NCI-H526 (cell line): ENCODE measurements around the gene ADSL.
"Not testable (repeated sequence)": the region's sequence is repeated elsewhere in the genome, so short reads cannot be mapped to it uniquely, and the experiment has no call there.

Experiments used
- DNase-seq, 2 experiments: peaks; one replicate each; lab custom pipeline; 2025; lab: John Stamatoyannopoulos, UW

Gene ADSL

DNA sequence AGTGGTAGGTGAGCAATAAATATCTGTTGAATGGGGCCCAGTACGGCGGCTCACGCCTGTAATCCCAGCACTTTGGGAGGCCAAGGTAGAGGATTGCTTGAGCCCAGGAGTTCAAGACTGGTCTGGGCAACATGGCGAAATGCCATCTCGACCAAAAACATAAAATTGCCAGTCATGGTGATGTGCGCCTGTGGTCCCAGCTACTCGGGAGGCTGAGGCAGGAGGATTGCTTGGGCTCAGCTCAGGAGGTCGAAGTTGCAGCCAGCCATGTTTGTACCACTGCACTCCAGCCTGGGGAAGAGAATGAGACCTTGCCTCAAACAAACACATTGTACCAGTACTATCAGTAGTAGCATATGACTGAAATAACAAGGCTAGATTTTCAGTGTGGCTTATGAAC is 28.3 kb downstream of the ADSL start:
- DNase-seq, result no peak

DNA sequence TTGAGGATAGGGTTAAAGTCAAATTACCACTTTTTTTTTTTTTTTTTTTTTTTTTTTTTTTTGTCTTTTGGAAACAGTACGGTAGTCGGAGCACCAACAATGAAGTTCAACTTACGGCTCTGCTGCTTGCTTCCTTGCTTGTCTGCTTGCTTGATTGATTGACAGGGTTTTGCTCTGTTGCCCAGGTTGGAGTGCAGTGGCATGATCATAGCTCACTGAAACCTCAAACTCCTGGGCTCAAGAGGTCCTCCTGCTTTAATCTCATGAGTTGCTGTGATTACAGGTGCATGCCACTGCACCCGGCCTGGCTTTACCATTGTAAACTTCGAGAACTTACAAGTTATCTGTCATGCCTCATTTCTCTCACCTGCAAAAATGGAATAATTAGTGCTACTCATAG is 29.8 kb downstream of the ADSL start:
- DNase-seq, result no peak

DNA sequence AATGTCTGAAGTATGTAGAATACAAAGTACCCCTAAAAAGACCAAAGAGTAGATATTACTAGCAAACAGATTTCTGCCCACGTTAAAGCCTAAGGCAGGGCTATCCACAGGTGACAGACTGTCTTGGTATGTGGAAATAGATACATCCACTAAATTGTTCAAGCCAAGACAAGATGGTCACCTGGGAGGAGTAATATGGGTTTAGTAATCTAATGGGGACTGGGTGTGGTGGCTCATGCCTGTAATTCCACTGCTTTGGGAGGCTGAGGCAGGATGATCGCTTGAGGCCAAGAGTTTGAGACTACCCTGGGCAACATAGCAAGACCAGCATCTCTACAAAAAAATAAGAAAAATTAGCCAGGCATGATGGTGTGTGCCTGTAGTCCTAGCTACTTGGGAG is 31.6 kb downstream of the ADSL start:
- DNase-seq, result no peak

DNA sequence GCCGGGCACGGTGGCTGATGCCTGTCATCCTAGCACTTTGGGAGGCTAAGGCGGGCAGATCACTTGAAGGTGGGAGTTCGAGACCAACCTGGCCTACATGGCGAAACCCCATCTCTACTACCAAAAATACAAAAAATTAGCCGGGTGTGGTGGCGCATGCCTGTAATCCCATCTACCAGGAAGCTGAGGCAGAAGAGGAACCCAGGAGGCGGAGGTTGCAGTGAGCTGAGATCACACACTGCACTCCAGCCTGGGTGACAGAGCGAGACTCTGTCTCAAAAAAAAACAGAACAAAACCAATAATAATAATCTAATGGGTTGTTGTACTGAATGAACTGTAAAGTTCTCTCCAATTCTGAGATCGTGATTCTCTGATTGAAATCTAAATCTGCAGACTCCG is 32.1 kb downstream of the ADSL start:
- not testable (repeated sequence) for DNase-seq

DNA sequence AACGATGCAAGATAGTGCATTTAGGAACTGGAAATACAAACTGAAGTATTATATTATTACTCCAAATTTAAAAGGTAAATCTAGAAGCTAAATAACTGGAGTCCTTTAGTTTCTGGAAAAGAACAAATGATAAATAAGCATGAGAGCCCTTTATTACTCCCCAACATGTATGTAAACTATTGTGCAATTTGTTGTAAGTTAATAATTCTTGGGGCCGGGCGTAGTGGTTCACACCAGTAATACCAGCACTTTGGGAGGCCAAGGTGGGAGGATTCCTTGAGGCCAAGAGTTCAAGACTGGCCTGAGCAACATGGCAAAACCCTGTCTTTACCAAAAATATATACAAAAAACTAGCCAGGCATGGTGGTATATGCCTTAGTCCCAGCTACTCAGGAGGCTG is 35.2 kb downstream of the ADSL start:
- no peak for DNase-seq

DNA sequence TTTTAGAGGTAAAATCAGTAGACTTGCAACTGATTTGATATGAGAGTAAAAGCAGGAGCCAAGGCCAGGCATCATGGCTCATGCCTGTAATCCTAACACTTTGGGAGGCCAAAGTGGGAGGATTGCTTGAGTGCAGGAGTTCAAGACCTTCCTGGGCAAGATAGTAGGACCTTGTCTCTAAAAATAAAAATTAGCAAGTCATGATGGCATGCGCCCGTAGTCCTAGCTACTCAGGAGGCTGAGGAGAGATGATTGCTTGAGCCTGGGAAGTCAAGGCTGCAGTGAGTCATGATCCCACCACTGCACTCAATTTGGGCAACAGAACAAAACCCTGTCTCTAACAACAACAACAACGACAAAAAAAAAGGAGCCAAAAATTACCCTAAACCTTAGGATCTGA is 37.6 kb downstream of the ADSL start:
- DNase-seq, result no peak

DNA sequence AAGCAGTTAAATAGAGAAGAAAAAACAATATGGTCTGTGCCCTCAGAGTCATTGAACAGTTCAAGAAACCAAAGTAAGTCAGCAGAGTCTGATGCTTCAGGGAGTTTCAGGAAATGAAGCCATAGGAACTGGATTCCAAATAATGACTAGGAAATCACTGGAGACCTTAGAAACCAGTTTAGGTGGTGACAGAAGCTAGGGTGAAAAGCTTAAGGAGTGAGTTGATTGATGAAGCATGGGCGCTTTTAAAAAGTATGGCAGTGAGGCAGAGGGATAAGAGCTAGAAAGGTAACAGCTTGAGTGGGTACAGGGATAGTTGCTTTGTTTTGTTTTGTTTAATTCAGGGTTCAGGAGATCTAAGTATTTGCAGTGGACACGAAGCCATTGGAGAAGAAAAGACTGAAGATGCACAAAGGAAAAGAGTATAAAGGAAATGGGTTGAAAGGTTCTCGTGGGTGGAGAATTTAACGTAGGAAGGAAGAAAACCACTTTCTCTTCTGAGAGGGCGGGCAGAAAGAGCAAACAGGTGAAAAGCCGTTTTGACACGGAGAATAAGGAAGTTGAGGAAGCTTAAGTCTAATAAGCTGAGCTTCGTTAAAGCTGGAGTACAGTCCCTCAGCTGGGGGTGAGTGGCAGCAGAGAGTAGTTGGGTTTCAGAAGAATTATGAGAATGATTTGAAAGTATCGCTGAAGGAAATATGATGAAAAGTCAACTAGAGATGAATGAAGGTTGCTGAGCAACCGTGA is 38.9 kb downstream of the ADSL start:
- DNase-seq, result no peak

DNA sequence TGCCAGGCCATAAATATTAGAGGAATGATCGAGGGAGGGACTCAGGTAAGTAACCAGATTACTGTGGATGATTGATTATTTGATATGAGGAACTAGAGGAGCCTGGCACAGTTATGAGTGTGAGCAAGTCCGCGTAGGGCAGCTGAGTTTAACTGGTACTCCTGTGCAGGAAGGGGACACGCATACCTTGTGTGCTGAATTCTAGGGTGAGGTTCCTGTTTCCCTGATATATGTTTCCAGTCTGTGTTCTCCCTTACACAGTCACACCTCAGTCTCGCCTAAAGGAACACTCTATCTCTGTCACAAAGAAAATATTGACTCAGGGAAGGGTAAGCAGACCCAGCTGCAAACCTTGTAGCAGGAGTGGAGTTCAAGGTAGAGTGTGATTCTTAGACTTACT is 41.4 kb downstream of the ADSL start:
- no peak for DNase-seq

DNA sequence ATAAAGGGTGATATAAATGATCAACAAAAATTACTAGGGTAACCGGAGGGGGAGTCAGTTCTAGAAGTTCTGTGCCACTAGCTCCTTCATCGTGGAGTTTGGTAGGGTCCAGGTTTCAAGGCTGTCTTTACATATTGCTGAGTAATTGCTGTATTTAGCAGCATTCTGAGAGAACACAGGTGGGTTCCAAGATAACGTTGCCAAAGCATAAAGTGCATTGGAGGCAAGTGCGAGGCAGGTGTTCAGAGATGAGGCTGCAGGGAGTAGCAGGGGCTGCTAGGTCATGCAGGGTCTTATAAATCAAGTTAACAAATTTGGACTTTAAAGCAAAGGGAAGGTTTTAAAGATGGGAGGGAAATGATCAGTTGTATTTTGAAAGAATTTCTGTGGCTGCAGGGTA is 41.9 kb downstream of the ADSL start:
- DNase-seq, result no peak

DNA sequence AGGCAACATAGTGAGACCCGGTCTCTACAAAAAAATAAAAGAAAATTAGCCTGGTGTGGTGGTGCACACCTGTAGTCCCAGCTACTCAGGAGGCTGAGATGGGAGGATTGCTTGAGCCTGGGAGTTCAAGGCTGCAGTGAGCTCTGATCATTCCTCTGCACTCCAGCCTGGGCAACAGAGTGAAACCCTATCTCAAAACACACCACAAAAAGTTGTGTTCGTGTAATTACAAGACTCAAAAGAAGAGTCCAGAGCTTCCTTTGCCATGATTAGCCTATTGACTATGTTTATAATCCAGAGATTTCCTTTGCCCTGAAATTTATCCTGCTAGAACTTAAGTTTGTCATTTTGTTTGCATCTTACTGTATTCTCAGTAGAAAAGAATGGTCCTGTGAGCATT is 45.1 kb downstream of the ADSL start:
- no peak for DNase-seq

DNA sequence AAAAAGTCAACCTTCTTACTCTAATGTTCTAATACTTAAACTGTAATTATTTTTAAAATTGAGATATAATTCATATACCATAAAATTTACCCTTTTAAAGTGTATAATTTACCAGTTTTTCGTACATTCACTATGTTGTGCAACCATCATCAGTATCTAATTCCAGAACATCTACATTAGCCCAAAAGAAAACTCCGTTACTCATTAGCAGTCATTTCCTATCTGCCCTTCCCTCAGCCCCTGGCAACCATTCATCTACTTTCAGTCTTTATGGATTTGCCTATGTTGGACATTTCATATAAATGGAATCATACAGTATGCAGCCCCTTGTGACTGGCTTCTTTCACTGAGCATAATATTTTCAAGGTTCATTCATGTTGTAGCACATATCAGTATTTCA is 46.3 kb downstream of the ADSL start:
- DNase-seq, result no peak

DNA sequence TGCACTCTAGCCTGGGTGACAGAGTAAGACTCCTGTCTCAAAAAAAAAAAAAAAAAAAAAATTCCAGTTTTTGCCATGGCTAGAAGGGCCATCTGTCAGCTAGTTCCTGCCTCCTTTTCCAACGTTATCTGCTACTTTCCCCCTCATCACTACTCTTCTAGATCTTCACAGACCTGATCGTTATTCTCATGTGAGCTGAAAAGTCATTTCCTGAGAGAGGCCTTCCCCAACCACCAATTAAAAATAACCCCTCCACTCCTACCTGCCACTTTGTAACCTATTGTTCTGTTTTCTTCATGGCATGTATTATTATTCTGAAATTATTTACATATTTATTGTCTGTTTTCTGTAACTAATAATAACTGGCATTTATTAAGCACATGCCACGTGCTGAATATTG is 48.3 kb downstream of the ADSL start:
- no peak for DNase-seq

DNA sequence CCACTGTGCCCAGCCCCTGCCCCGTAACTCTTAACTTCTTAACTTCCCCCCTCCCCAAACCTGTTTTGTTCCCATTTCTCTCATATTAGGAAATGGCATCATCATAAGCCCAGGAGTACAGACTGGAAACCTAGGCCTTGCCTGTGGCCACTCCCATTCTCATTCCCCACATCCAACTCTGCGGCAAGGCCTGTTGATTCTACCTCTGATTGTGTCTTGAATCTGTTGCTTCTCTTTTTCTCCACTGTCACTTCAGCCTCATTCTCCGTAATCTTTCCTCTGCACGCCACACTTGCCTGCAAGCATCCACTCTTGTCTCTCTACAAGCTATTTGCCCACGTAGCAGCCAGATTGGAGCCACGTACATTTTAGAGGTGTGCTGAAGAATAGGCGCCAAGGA is 49.3 kb downstream of the ADSL start:
- DNase-seq, result no peak

DNA sequence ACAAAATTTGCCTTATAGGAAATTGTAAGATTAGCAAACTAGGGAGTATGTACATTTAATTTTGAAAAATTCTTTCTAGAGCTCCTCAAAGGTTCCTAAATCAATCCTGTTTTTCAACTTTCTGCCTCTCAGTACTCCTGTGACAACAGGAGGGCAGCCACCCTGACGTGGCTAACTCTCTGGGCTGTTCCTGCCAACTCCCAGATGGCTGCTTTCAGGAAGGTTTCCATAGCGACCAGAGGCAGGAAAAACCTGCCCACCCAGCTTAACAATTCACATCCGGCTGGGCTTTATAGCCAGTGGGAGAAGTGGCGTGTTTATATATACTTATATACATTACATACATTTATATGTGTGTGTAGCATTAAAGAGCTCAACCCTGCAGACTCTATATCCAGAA is 50.6 kb downstream of the ADSL start:
- DNase-seq, result peak; percentile 23 to 54

DNA sequence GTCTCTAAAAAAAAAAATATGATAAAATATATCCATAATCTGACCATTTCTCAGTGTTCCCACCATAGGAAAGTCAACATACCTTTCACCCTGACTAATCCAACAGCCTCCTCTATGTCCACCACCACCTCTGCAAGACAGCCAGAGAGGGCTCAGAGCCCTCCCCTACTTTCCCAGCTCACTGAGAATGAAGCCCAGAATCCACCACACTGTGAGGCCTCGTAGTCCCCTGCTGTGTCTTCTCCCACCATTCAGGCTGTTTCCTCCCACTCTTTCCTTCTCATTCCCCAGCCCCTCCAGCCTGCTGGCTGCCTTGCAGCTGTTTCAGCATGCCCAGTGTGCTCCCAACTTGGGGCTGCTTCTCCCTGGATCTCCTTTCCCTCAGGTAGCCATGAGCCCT is 51.1 kb downstream of the ADSL start:
- no peak for DNase-seq

DNA sequence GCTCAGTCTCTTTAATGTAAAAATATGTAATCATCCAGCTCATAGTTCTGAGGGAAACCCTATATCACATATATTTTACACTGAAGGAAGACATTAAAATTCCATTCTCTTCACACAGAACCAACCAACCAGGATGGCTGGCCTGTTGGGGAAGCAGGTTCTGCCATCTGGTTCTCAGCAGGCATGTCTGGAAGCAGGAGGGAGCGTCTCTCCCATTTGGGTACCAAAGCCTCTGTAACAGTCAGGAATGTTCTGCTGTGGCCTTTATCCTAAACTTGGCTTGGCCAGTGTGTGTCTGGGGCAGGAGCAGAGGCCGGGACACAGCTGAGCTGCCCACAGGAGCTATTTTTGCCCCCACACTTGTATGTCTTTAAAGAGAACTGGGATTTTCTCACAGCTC is 53.3 kb downstream of the ADSL start:
- DNase-seq, result no peak

DNA sequence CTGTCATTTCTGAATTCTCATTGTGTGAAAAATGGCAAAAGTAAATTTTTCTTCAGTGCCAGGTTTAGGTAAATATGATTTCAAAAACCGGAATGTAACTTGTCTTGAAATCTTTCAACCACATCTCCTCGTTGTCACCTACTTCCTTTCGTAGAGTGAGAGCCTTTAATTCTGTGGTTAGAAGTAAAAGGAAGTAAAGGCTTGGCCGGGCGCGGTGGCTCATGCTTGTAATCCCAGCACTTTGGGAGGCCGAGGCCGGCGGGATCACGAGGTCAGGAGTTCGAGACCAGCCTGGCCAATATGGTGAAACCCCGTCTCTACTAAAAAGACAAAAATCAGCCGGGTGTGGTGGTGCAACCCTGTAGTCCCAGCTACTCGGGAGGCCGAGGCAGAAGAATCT is 53.9 kb downstream of the ADSL start:
- no peak for DNase-seq

DNA sequence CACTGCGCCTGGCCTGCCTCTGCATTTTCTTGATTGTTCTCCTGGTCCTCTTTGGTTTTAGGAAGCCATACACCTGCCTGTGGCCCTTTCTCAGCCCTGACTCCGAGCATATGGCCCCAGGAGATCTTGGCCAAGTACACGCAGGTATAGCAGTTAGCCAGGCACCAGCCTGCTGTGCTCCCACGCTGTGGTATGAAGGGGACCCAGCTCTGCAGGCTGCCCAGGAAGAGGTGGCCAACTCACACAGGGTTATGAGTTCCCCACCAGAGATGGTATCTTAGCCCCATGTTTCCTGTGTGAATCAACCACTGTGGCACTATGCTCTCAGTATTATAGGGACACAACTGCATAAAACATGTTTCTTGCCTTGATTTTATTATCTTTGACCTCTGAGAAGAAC is 55.2 kb downstream of the ADSL start:
- no peak for DNase-seq

DNA sequence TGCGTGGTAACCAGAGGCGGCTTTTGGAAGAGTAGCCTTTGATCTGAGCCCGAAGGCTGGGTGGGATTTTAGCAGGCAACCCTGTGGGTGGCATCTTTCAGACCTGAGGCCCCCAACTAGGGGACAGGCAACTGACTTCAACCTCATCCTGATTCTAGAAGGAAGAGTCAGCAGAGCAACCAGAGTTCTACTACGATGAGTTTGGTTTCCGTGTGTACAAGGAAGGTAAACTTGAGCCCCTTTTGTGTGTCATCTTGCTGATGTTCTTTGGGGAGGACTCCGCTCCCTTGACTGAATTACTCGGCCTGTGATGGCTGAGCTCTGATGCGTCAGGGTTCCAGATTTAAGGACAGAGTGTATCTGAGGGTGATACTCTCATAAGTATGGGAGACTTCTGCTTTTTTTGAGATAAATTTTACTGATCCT is 55.7 kb downstream of the ADSL start:
- no peak for DNase-seq

DNA sequence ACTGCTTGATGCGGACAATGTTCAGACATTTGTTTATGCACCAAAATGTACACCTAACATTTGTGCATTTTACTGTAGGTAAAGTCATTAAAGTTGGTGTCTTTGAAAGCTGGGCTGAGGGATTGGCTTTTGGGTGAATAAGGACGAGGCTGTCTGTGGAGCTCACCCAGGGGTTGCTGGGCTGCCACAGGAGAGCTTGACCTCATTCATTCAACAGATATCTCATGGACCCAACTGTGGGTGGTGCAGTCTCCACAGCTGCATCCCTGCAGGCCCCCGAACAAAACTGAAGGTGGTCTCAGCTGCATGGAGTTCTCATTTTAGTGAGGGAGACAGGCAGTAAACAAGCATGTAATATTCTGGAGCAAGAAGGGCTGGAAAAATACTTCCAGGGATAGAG is 56.8 kb downstream of the ADSL start:
- no peak for DNase-seq

DNA sequence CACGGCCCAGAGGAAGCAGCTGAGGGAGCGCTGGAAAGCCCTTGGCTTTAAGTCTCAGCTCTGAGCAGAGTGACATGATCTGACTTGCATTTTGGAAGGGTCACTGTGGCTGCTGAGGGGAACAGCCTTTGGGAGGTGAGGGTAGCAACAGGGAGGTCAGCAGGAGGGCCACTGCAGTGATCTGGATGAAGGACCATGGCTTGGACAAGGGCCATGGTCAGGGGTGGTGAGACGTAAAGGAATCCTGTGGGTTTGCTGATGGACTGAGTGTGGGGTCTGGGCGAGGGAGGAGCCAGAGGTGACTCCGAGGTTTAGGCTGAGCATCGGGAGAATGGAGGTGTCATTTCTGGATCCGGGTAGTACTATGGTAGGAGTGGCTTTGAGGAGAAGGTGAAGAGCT is 57.4 kb downstream of the ADSL start:
- no peak for DNase-seq

DNA sequence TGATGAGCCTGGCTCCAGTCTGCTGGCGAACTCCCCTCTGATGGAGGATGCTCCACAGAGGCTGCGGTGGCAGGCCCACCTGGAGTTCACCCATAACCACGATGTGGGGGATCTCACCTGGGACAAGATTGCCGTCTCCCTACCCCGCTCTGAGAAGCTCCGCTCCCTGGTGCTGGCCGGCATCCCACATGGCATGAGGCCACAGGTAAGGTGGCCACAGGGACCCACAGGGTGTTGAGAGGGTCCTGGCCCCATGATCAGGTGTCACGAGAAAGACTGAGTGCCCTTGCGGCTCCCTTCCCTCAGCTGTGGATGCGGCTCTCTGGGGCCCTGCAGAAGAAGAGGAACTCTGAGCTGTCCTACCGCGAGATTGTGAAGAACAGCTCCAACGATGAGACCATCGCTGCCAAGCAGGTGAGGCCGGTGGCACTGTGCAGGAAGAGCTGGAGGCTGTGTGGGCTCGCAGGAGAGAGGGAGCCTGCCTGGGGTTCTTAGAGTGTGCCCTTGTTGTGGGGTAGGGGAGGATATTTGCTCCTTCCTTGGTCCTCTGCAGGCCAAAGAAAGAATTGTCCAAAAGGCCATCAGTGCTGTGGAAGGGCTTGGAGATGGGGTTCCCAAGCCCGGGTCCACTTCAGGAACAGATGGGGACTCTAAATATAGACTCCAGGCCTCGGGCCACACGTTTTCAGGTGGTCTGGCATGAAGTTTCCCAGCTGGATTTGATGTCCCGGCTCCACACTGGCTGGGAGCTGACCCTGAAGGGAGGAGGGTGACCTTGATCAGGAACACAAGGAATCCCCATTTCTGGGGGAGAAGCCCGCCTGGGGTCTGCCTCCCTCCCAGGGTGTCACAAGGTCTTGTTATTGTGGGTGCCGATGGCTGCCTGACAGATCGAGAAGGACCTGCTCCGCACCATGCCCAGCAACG is 58.2 kb downstream of the ADSL start:
- no peak for DNase-seq
